ENCODE measurements around the gene UQCRC2.
"Not testable (repeated sequence)": the region's sequence is repeated elsewhere in the genome, so short reads cannot be mapped to it uniquely, and the experiment has no call there.

Gene UQCRC2

DNA sequence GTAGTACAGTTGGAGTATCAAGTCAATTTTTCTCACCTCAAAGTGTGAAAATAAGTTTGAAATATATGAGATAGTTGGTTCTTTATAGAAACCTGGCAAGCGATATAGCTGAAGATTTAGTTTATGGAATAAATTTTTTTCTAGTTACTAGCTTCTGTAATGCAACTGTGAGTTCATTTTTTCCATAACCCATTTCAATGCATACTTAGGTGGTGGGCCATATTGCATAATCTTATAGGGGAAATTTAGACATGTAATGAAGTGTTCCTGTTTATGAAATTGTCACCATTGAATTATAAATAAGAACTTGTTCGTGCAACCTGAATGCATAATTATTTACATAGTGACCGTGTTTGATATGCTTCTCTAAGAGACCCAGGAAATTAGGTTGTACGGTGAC is 63.8 kb downstream of the UQCRC2 start:
- no peak overlapping the region for H3K27ac ChIP-seq
- H3K4me3 ChIP-seq (ENCODE audit: low read depth, low read length): no peak overlapping the region
- H3K9me3 ChIP-seq (ENCODE audit: severe bottlenecking): no peaks in the 10 kb centered on the region
- TF ChIP-seq CTCF (IDR thresholded peaks at IDR 0.05; ENCODE audit: low read depth, low read length): no peak
- peaks cover 17% of the 10 kb centered on the region for H3K27me3 ChIP-seq (ENCODE audit: insufficient read depth, low read depth, severe bottlenecking)
- H3K36me3 ChIP-seq: no peaks in the 10 kb centered on the region
- DNase-seq: no peak

DNA sequence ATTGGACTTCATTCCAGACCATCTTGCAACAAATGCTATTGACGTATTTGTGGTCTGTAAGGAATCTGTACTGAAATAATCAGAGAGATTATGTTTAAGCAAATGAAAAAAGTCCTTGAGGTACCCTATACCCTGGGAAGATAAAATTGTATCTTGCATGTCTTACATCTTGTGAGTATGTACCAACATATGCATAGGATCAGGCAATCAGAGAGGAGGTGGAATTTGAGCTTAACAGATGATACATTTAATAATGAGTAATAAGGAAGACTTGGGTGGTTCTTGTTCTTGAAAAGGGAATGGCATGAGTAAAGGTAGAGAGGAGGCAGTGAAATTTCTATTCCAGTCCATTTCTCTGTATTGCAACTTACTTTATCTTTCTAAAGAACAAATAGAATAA is 65.4 kb downstream of the UQCRC2 start:
- Histone ChIP-seq H3K27me3 (ENCODE audit: insufficient read depth, low read depth, severe bottlenecking) (peaks cover 17% of the 10 kb centered on the region), H3K27ac (no peak overlapping the region), H3K36me3 (no peaks in the 10 kb centered on the region), H3K9me3 (ENCODE audit: severe bottlenecking) (no peaks in the 10 kb centered on the region), H3K4me3 (ENCODE audit: low read depth, low read length) (no peak overlapping the region)
- no peak for TF ChIP-seq CTCF (IDR thresholded peaks at IDR 0.05; ENCODE audit: low read depth, low read length)
- no peak for DNase-seq

DNA sequence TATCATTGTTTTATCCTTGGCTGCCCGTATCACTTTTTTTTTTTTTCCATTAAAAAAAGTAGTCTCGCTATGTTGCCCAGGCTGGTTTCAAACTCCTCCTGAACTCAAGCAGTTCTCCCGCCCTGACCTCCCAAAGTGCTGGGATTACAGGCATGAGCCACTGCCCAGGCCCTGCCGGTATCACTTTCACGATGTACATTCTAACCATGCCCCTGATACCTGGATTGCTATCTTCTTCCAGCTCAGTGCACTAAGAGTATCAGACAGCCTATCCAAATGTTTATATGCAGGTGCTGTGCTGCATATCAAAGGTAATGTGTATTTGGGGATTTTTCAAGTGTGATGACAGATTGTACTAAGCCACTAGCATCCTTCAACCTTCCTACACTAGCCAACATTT is 69.0 kb downstream of the UQCRC2 start:
- Histone ChIP-seq H3K4me3 (ENCODE audit: low read depth, low read length) (no peak overlapping the region), H3K36me3 (no peaks in the 10 kb centered on the region), H3K27me3 (ENCODE audit: insufficient read depth, low read depth, severe bottlenecking) (peaks cover 9% of the 10 kb centered on the region), H3K9me3 (ENCODE audit: severe bottlenecking) (no peaks in the 10 kb centered on the region), H3K27ac (no peak overlapping the region)
- no peak for TF ChIP-seq CTCF (IDR thresholded peaks at IDR 0.05; ENCODE audit: low read depth, low read length)
- no peak for DNase-seq

GRCh38 chr16:22023505-22023904 is 70.3 kb downstream of the UQCRC2 start:
- no peak for DNase-seq

DNA sequence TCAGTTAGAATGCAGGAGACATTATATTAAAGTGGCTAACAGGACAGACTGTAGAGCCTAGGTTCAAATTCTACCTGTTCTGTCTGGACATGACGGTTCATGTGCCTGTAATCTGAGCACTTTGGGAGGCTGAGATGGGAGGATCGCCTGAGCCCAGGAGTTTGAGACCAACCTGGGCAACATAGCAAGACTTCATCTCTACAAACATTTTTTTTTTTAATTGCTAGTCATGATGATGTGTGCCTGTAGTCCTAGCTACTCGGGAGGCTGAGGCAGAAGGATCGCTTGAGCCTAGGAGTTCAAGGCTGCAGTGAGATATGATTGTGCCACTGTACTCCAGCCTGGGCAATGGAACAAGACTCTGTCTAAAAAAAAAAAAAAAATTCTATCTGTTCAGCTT is 71.6 kb downstream of the UQCRC2 start:
- not testable (repeated sequence) for H3K36me3 ChIP-seq; H3K9me3 ChIP-seq (ENCODE audit: severe bottlenecking); H3K27me3 ChIP-seq (ENCODE audit: insufficient read depth, low read depth, severe bottlenecking); H3K4me3 ChIP-seq (ENCODE audit: low read depth, low read length); DNase-seq; H3K27ac ChIP-seq

More at GRCh38 chr16:22023505-22023904, 70.3 kb downstream of the UQCRC2 start:
- Histone ChIP-seq H3K27me3 (ENCODE audit: insufficient read depth, low read depth, severe bottlenecking) (peaks cover 9% of the 10 kb centered on the region), H3K9me3 (ENCODE audit: severe bottlenecking) (no peaks in the 10 kb centered on the region), H3K36me3 (no peaks in the 10 kb centered on the region), H3K4me3 (ENCODE audit: low read depth, low read length) (no peak overlapping the region), H3K27ac (no peak overlapping the region)
- no peak for TF ChIP-seq CTCF (IDR thresholded peaks at IDR 0.05; ENCODE audit: low read depth, low read length)

GRCh38 chr16:22027633-22028032 is 74.5 kb downstream of the UQCRC2 start:
- no peak for TF ChIP-seq CTCF (IDR thresholded peaks at IDR 0.05; ENCODE audit: low read depth, low read length)
- Histone ChIP-seq H3K27me3 (ENCODE audit: insufficient read depth, low read depth, severe bottlenecking) (no peaks in the 10 kb centered on the region), H3K9me3 (ENCODE audit: severe bottlenecking) (no peaks in the 10 kb centered on the region), H3K4me3 (ENCODE audit: low read depth, low read length) (no peak overlapping the region), H3K27ac (no peak overlapping the region), H3K36me3 (no peaks in the 10 kb centered on the region)
- no peak for DNase-seq

Data from WERI-Rb-1 (cell line).